Small intestine (tissue), 7 donors: ENCODE measurements around the gene CTBP2. TPM values are rescaled to one million over a fixed set of nuclear protein-coding genes. Genes with fewer than 3 reads are reported as not detected.
A peak's percentile ranks its signal among the peaks of the same experiment; 100 is the strongest.

ENCODE experiments used
- DNase-seq, 2 donors: peaks; one replicate each; pipeline versions ENCODE4 v3.0.0 to v3.0.0-alpha.2; 2013
- FAIRE-seq: peaks from 2 replicates; lab custom pipeline; 2012; peaks lifted over from hg19 to GRCh38; lab: Jason Lieb, UNC
- H3K27ac ChIP-seq, 3 donors: one replicate each; pipeline ENCODE4 v1.5.1; 2013; ENCODE audit warnings: low read length in 2 of 3, mild to moderate bottlenecking in 2 of 3, control low read depth in 1 of 3, inconsistent platforms in 1 of 3, low read depth in 1 of 3, moderate library complexity in 1 of 3
- H3K27me3 ChIP-seq, 3 donors: one replicate each; pipeline ENCODE4 v1.6.1; 2013; ENCODE audit warnings: low read length in 3 of 3, inconsistent platforms in 1 of 3; ENCODE audit not compliant: control insufficient read depth in 3 of 3, insufficient read depth in 3 of 3
- H3K36me3 ChIP-seq, 3 donors: one replicate each; pipeline ENCODE4 v1.6.1; 2013; ENCODE audit warnings: low read length in 3 of 3, inconsistent platforms in 1 of 3, low read depth in 1 of 3, mild to moderate bottlenecking in 1 of 3, moderate library complexity in 1 of 3; ENCODE audit not compliant: control insufficient read depth in 3 of 3, insufficient read depth in 2 of 3
- H3K4me1 ChIP-seq, 3 donors: one replicate each; pipeline ENCODE4 v1.6.1; 2013; ENCODE audit warnings: low read length in 2 of 3, inconsistent platforms in 1 of 3, low read depth in 1 of 3, mild to moderate bottlenecking in 1 of 3, moderate library complexity in 1 of 3; ENCODE audit not compliant: control insufficient read depth in 3 of 3, insufficient read depth in 2 of 3
- H3K4me3 ChIP-seq, 3 donors: one replicate each; pipeline ENCODE4 v1.5.1; 2013; ENCODE audit warnings: low read length in 3 of 3, control low read depth in 1 of 3, inconsistent platforms in 1 of 3, low read depth in 1 of 3, mild to moderate bottlenecking in 1 of 3, moderate library complexity in 1 of 3
- H3K9me3 ChIP-seq, 2 donors: one replicate each; pipeline ENCODE4 v1.6.1; 2013; ENCODE audit warnings: low read depth in 1 of 2, low read length in 1 of 2; ENCODE audit not compliant: control insufficient read depth in 2 of 2, insufficient read depth in 1 of 2
- WGBS, 3 donors: extraction: QIAGEN DNeasy Blood & Tissue Kit; methylation state at CpG; one replicate each; pipeline ENCODE4 v1.1.7; 2013; 5-methylcytosine and 5-hydroxymethylcytosine counted together
- polyA plus RNA-seq, 4 donors: library from polyadenylated mRNA; stranded (reverse) in 3 of 4; unstranded in 1 of 4; fragments of 200-250 nt in 3 of 4; fragments of 120-200 nt in 1 of 4; gene quantifications; one replicate each; pipeline versions ENCODE4 v1.2.1 to v1.2.3, GENCODE V29; 2013
- donor health status: healthy with polysubstance abuse.
- donor health status: control.
- donor health status: control.
- donor health status: Bipolar disorder and iron deficiency.
- donor health status: healthy.

CTBP2 gene
- polyA plus RNA-seq, 4 donors: 38.1 to 56.8 (median 49.1) TPM

DNA sequence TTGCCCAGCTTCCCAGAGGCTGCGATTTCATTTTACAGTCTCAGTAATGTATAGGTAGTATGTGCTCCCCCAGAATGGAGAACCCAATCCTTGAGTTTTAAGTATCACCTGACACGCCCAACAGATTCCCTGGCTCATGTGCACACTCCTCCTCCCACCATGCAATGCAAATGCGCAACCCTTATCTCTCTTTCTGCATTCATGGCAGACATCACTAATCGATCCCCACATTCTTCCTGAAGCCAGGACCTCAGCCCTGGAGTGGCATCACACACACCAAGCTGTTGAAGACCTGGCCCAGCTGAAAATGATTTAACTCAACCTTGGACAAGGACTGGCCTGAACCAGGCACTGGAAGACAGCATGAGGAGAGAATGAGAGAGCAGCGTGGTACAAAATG lies 150.0 kb downstream of the CTBP2 start:
- H3K27me3 ChIP-seq: no peaks in the 10 kb centered on the region
- FAIRE-seq: no peak
- DNase-seq: no peak
- peaks cover 0 to 4% of the 10 kb centered on the region in 2 donors for H3K9me3 ChIP-seq
- H3K27ac ChIP-seq: no peak overlapping the region
- H3K4me3 ChIP-seq: no peak overlapping the region
- WGBS, 3 donors: 83 to 86% (median 84%) methylated on average over 5 of the region's 5 CpGs
- peaks cover 0 to 85% (median 3%) of the 10 kb centered on the region in 3 donors for H3K36me3 ChIP-seq
- peaks cover 0 to 2% (median 0%) of the 10 kb centered on the region in 3 donors for H3K4me1 ChIP-seq

GRCh38 chr10:125009661-125010161 lies 150.7 kb downstream of the CTBP2 start:
- Histone ChIP-seq H3K27ac (peak overlapping the region in 2 of 3 donors; percentile 47 to 48), H3K36me3 (peaks cover 0 to 85% (median 3%) of the 10 kb centered on the region in 3 donors), H3K27me3 (no peaks in the 10 kb centered on the region), H3K4me3 (no peak overlapping the region), H3K4me1 (peaks cover 0 to 2% (median 0%) of the 10 kb centered on the region in 3 donors), H3K9me3 (peaks cover 0 to 4% of the 10 kb centered on the region in 2 donors)
- FAIRE-seq (no peak), DNase-seq (peak in 1 of 2 donors; percentile 40)
- WGBS, 3 donors: 72 to 83% (median 80%) methylated on average over 15 of the region's 15 CpGs

- FAIRE-seq (no peak), DNase-seq (peak; percentile 38 to 56)
- Histone ChIP-seq H3K9me3 (peaks cover 0 to 4% of the 10 kb centered on the region in 2 donors), H3K36me3 (peaks cover 0 to 86% (median 3%) of the 10 kb centered on the region in 3 donors), H3K4me3 (no peak overlapping the region), H3K4me1 (peaks cover 0 to 2% (median 0%) of the 10 kb centered on the region in 3 donors), H3K27ac (peak overlapping the region in 2 of 3 donors; percentile 47 to 48), H3K27me3 (no peaks in the 10 kb centered on the region)
- whole genome bisulfite sequencing, 3 donors: 57 to 63% (median 62%) methylated on average over 22 of the region's 22 CpGs
Observed at GRCh38 chr10:125008689-125009638, 151.4 kb downstream of the CTBP2 start.

DNA sequence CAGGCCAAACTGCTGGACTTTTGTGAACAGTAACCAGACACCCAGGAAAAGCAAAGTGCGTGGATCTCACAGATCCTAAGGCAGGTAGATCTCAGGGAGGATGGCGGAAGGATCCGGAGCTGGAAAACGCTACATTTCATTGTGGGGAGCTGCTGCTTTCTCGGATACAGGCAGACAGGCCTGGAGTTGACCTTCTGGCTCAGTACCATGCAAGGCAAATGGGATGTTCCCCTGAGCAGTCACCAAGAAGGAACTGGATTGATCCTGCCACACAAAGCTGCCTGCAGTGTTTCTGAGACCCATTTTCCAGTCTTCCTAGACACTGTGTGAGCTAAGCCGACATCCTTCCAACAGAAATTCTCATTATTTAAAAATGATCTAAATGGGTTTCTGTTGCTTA lies 152.9 kb downstream of the CTBP2 start:
- peak overlapping the region in 1 of 3 donors; percentile 38 for H3K27ac ChIP-seq
- 88 to 90% (median 89%) methylated on average over 6 of the region's 6 CpGs for WGBS, 3 donors

DNA sequence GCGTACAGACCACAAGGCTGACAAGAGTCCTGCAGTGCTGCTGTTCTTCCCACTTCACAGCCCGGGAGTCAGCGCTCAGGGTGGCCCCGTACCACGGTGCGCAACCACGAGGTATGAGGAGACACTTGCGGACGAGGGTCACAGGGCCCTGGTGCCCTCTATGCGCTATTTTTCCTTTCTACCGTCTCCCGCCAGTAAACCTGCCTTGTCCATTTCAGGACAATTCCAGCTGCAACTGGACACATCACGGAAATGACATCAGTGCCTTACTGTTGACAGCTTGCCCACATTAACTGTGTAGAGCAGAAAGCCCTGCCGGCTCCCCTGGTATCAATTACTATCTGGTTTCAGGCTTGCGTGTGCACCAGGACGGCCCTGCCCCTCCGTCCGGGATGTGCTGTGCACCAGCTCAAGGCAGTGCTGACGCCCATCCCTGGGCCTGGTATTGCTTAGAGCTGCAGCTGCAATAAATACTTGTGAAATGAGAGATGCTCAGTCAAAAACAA lies 153.4 kb downstream of the CTBP2 start:
- peak overlapping the region in 1 of 3 donors; percentile 47 for H3K27ac ChIP-seq
- FAIRE-seq (no peak), DNase-seq (no peak)
- H3K4me3 ChIP-seq: no peak overlapping the region
- peaks cover 0 to 4% of the 10 kb centered on the region in 2 donors for H3K9me3 ChIP-seq
- no peaks in the 10 kb centered on the region for H3K4me1 ChIP-seq
- H3K27me3 ChIP-seq: no peaks in the 10 kb centered on the region
- WGBS, 3 donors: 78 to 84% (median 81%) methylated on average over 19 of the region's 19 CpGs
- H3K36me3 ChIP-seq: peaks cover 4 to 86% (median 5%) of the 10 kb centered on the region in 3 donors

More for the DNA sequence above, 152.9 kb downstream of the CTBP2 start:
- H3K4me3 ChIP-seq: no peak overlapping the region
- H3K36me3 ChIP-seq: peaks cover 3 to 86% (median 3%) of the 10 kb centered on the region in 3 donors
- H3K4me1 ChIP-seq: no peaks in the 10 kb centered on the region
- no peaks in the 10 kb centered on the region for H3K27me3 ChIP-seq
- peaks cover 0 to 4% of the 10 kb centered on the region in 2 donors for H3K9me3 ChIP-seq
- DNase-seq: no peak
- no peak for FAIRE-seq

GRCh38 chr10:125006188-125006680 lies 154.1 kb downstream of the CTBP2 start:
- H3K36me3 ChIP-seq: peaks cover 6 to 87% (median 7%) of the 10 kb centered on the region in 3 donors
- H3K27ac ChIP-seq: peak overlapping the region in 1 of 3 donors; percentile 47
- WGBS, 3 donors: 86 to 94% (median 92%) methylated on average over 9 of the region's 9 CpGs
- FAIRE-seq (no peak), DNase-seq (no peak)
- H3K4me3 ChIP-seq: no peak overlapping the region
- no peaks in the 10 kb centered on the region for H3K27me3 ChIP-seq
- no peaks in the 10 kb centered on the region for H3K4me1 ChIP-seq
- peaks cover 0 to 4% of the 10 kb centered on the region in 2 donors for H3K9me3 ChIP-seq

DNA sequence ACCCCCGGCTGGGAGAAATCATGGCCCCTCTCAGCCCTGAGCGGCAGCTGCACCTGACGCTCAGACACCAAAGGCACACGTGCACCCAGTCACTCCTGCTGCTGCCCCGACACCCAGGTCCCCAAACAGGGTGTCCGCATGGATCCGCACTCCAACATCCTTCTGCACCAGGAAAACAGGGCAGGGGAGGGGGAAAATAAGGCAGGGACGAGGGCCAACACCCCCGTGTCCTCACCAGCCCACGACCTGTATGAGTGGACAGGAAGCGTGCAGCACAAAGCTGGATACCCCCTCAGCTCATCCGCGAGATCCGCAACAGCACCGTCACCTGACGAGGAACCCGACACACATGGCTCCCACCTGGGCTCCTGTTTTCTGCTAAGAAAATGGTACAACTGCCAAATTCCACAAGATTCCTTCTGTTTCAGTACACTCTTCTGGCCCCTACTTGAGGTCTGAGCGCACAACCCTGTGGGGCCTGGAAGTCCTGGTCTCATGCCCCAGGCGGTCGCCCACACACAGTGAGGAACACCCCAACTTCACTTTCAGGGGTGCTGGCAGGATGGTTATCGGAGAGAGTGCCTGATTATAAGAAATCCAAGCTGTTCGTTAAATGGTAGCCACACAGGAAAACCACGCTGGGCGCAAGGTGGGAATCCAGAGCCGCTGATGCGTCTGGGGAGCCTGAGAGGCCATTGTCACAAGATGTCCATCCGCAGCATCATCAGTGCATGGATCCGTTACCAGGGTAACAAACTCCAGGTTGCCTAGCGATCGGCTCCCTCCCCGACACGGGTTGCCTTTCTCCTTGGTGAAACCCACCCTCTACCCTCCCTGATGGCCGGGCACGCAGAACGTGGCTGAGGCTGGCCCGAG lies 154.8 kb downstream of the CTBP2 start:
- Histone ChIP-seq H3K4me1 (no peaks in the 10 kb centered on the region), H3K27me3 (no peaks in the 10 kb centered on the region), H3K27ac (no peak overlapping the region), H3K4me3 (no peak overlapping the region), H3K9me3 (peaks cover 0 to 4% of the 10 kb centered on the region in 2 donors), H3K36me3 (peaks cover 8 to 90% (median 9%) of the 10 kb centered on the region in 3 donors)
- FAIRE-seq (no peak), DNase-seq (no peak)
- 93 to 94% (median 94%) methylated on average over 36 of the region's 36 CpGs for WGBS, 3 donors
